Kidney (tissue), 14 donors: Measurements from ENCODE around the gene HEXIM1. TPM values are rescaled to one million over a fixed set of nuclear protein-coding genes. Genes with fewer than 3 reads are reported as not detected.

Experiments used
- DNase-seq, 5 donors: peaks; one replicate each; pipeline ENCODE4 v3.0.0-alpha.2; 2013 to 2020
- FAIRE-seq: peaks from 2 replicates; lab custom pipeline; 2012; peaks lifted over from hg19 to GRCh38; lab: Jason Lieb, UNC
- H3K27ac ChIP-seq, 2 donors: one replicate each; pipeline ENCODE4 v1.7.0; 2013; ENCODE audit warnings: low read depth in 2 of 2, low read length in 2 of 2, inconsistent platforms in 1 of 2
- H3K27me3 ChIP-seq: one replicate; pipeline ENCODE4 v1.7.1; 2013; ENCODE audit warnings: low read length, inconsistent platforms; ENCODE audit not compliant: control insufficient read depth, insufficient read depth
- H3K36me3 ChIP-seq, 3 donors: one replicate each; pipeline versions ENCODE4 v1.7.0 to v1.7.1; 2013; ENCODE audit warnings: low read length in 3 of 3, control low read depth in 1 of 3, inconsistent platforms in 1 of 3; ENCODE audit not compliant: insufficient read depth in 3 of 3, control insufficient read depth in 2 of 3
- H3K4me1 ChIP-seq, 3 donors: one replicate each; pipeline versions ENCODE4 v1.7.0 to v1.7.1; 2013; ENCODE audit warnings: low read length in 3 of 3, inconsistent platforms in 1 of 3, low read depth in 1 of 3; ENCODE audit not compliant: control insufficient read depth in 2 of 3, insufficient read depth in 2 of 3
- H3K4me3 ChIP-seq, 3 donors: one replicate each; pipeline versions ENCODE4 v1.7.0 to v1.8.1; 2013; ENCODE audit warnings: low read length in 3 of 3, control low read depth in 1 of 3, inconsistent platforms in 1 of 3
- H3K9ac ChIP-seq, 3 donors: one replicate each; pipeline versions ENCODE4 v1.7.0 to v1.7.1; 2013; ENCODE audit warnings: low read length in 3 of 3, control low read depth in 1 of 3, inconsistent platforms in 1 of 3
- H3K9me3 ChIP-seq, 3 donors: one replicate each; pipeline versions ENCODE4 v1.7.0 to v1.7.1; 2013; ENCODE audit warnings: low read length in 3 of 3, control low read depth in 1 of 3, inconsistent platforms in 1 of 3; ENCODE audit not compliant: control insufficient read depth in 2 of 3, insufficient read depth in 1 of 3
- intact Hi-C: fragments of 100-400 bp; cut with DNase I; formaldehyde crosslinking; loops from one replicate; pipeline ENCODE4 v1.11.1; 2022
- polyA plus RNA-seq: library from polyadenylated mRNA; stranded (reverse); fragments of 350-450 nt; fragmentation: Illumina TruSeq; extraction: RNeasy Lipid Tissue Mini Kit (QIAGEN cat#74804); gene quantifications from one replicate; pipeline ENCODE4 v1.2.3, GENCODE V29; 2014; ENCODE audit warnings: low read depth, low replicate concordance; ENCODE audit not compliant: insufficient read depth
- total RNA-seq: library from RNA; stranded (reverse); fragmentation: NEBNext Ultra II Directional; extraction: Animal tissue kit (Norgen Biotek cat#: 25700); gene quantifications from one replicate; pipeline ENCODE4 v1.2.1, GENCODE V29; 2021
- TF ChIP-seq, protein P1 (sequence below): IDR thresholded peaks from 3 replicates; pipeline ENCODE4 v1.5.1; 2012; ENCODE audit warnings: mild to moderate bottlenecking, moderate library complexity, borderline replicate concordance; ENCODE audit not compliant: insufficient read depth; ENCODE audit errors: extremely low read depth
- donor health status: control.
- donor health status: control.
- donor health status: control.
- donor health status: control.
- donor health status: control.
- donor health status: DM: yes; HTN: yes; CAD: no.
- donor health status: Normal renal cell carcinoma (clear cell type).

The HEXIM1 gene
- total and polyA plus RNA-seq, 2 donors from 2014 or later = 25.0 to 34.7 TPM

DNA sequence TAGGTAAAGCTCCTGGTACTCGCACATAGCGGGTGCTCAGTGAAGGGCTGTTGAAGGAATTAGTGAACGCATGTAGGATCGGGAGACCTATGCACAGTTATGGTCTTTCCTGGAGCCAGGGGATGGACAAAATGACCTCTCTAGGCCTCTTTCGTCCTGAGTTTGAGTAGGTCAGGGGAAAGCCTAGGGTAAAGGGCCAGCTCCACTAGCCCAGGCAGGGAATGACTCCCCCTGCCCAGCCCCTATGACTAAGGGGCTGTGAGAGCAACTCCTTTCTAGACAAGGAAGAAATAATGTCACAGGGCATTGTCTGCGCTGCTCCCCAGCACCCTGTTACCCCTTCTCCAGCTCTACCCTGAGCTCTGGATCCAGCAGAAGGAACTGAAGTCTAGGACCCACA is 48.8 kb downstream of the HEXIM1 start:
- no peaks in the 10 kb centered on the region for H3K4me1 ChIP-seq

DNA sequence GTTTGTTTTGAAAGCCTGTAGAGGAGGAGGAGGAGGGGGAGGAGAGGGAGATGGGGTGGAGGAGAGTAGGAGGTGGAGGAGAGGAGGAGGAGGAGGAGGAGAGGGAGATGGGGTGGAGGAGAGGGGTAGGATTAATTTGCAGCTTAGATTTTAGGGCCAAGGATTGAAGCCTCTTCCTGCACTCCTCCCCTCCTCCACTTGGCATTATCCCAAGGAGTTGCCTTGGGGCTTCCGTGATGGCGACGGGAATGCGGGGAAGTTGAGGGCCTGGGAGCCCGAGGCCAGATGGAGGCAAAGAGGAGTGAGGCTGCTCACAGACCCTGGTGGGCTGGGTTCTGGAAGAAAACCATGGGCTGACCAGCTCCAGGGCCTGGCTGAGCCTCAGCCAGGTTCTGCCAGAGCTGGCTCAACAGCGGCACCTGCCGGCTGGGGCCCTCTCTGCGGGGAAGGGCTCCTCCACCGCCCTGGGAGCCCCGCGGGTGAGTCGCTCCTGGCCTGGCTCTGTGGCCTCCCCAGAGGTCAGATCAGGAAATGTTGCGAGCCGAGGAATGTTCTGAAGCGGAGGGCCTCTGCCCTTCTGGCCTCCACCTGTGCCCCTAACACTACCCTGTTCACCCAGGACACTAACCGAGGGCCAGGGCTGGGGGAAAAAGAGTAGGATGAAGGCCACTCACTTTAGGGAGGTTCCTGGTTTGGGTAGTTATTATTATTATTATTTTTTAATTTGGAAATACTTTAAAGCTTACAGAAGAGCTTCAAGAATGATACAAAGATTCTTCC is 49.5 kb downstream of the HEXIM1 start:
- Histone ChIP-seq H3K4me3 (no peak overlapping the region), H3K27me3 (no peaks in the 10 kb centered on the region), H3K9me3 (no peaks in the 10 kb centered on the region), H3K27ac (no peak overlapping the region), H3K36me3 (no peaks in the 10 kb centered on the region), H3K4me1 (no peaks in the 10 kb centered on the region), H3K9ac (peak overlapping the region in 1 of 3 donors; percentile 38)
- peak; percentile 91 to 95 (median 94) for DNase-seq
- FAIRE-seq = no peak
- TF ChIP-seq, protein P1, sequence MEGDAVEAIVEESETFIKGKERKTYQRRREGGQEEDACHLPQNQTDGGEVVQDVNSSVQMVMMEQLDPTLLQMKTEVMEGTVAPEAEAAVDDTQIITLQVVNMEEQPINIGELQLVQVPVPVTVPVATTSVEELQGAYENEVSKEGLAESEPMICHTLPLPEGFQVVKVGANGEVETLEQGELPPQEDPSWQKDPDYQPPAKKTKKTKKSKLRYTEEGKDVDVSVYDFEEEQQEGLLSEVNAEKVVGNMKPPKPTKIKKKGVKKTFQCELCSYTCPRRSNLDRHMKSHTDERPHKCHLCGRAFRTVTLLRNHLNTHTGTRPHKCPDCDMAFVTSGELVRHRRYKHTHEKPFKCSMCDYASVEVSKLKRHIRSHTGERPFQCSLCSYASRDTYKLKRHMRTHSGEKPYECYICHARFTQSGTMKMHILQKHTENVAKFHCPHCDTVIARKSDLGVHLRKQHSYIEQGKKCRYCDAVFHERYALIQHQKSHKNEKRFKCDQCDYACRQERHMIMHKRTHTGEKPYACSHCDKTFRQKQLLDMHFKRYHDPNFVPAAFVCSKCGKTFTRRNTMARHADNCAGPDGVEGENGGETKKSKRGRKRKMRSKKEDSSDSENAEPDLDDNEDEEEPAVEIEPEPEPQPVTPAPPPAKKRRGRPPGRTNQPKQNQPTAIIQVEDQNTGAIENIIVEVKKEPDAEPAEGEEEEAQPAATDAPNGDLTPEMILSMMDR = peak; percentile 98
- intact Hi-C loops = loop anchor here (10.0 kb wide), 1 partner anchor 63 kb away; the partner anchor contains the start of genes ACBD4 and PLCD3

More for the DNA sequence above, 48.8 kb downstream of the HEXIM1 start:
- Histone ChIP-seq H3K4me3 (no peak overlapping the region), H3K27me3 (no peaks in the 10 kb centered on the region), H3K36me3 (no peaks in the 10 kb centered on the region), H3K9ac (no peak overlapping the region), H3K9me3 (no peaks in the 10 kb centered on the region), H3K27ac (no peak overlapping the region)
- intact Hi-C loops = loop anchor here (10.0 kb wide), 1 partner anchor 62 kb away; the partner anchor contains the start of genes ACBD4 and PLCD3
- TF ChIP-seq, protein P1 = no peak
- DNase-seq (no peak), FAIRE-seq (no peak)

DNA sequence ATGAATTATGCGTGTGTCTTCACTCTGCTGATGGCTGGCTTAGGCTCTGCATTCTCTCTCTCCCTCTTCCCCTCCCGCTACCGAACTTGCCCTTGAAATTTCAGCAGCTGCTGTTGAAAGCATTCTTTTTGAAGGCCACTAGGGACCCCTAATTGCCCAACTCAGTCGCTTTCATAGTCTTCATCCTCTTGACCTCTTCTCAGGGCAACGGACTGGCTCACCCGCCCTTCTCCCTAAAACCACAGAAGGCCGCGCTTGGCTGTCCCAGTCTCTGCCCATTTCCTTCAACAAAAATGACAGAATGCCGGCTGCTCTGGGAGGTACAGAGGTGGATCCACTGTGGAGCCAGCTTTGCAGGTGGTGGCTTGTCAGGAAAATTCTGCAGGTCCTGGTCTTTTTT is 52.4 kb downstream of the HEXIM1 start:
- Histone ChIP-seq H3K4me1 (no peaks in the 10 kb centered on the region), H3K9ac (no peak overlapping the region), H3K36me3 (no peaks in the 10 kb centered on the region), H3K27ac (no peak overlapping the region), H3K9me3 (no peaks in the 10 kb centered on the region), H3K4me3 (no peak overlapping the region), H3K27me3 (no peaks in the 10 kb centered on the region)
- DNase-seq = peak in 1 of 5 donors; percentile 35
- TF ChIP-seq, protein P1 = no peak
- intact Hi-C loops = no loop called here
- FAIRE-seq = no peak
